Activated T-cell treated with anti-CD3 and anti-CD28 coated beads for 24 hours (primary cell): Measurements from ENCODE around the gene PNMA1.

Source experiments
- DNase-seq: peaks from one replicate; pipeline ENCODE4 v3.0.0-alpha.2; 2020; ENCODE audit warnings: low read depth

Gene PNMA1

GRCh38 chr14:73713803-73714655 lies at the start of gene PNMA1:
Gene PNMA1 (minus strand): TSS chr14:73714384. CDS start chr14:73713639, 745 bp downstream.
- DNase-seq = peak; percentile 81

GRCh38 chr14:73763396-73763795 lies 49.2 kb upstream of the PNMA1 start:
- DNase-seq = no peak

GRCh38 chr14:73762375-73762822 lies 48.2 kb upstream of the PNMA1 start:
- no peak for DNase-seq

GRCh38 chr14:73761618-73762355 lies 47.6 kb upstream of the PNMA1 start:
- no peak for DNase-seq

GRCh38 chr14:73760598-73761586 lies 46.7 kb upstream of the PNMA1 start:
- DNase-seq = no peak

- peak; percentile 94 for DNase-seq
These were observed 45.8 kb upstream of the PNMA1 start for GRCh38 chr14:73759714-73760597.

- DNase-seq = no peak
These were observed 45.1 kb upstream of the PNMA1 start for GRCh38 chr14:73759183-73759713.

GRCh38 chr14:73758392-73759182 lies 44.4 kb upstream of the PNMA1 start:
- peak; percentile 55 for DNase-seq

GRCh38 chr14:73757876-73758391 lies 43.8 kb upstream of the PNMA1 start:
- no peak for DNase-seq

- no peak for DNase-seq
These were observed 43.2 kb upstream of the PNMA1 start for GRCh38 chr14:73757381-73757780.

GRCh38 chr14:73755434-73756014 lies 41.3 kb upstream of the PNMA1 start:
- no peak for DNase-seq

GRCh38 chr14:73754911-73755360 lies 40.8 kb upstream of the PNMA1 start:
- no peak for DNase-seq

- peak; percentile 59 for DNase-seq
These were observed 40.0 kb upstream of the PNMA1 start for GRCh38 chr14:73753887-73754795.

- no peak for DNase-seq
These were observed 39.1 kb upstream of the PNMA1 start for GRCh38 chr14:73753124-73753886.

GRCh38 chr14:73752297-73752992 lies 38.3 kb upstream of the PNMA1 start:
- DNase-seq = no peak

GRCh38 chr14:73751157-73751691 lies 37.0 kb upstream of the PNMA1 start:
- no peak for DNase-seq
